HG03439 (cell line): ENCODE results near the gene S100A12.
"Not testable (repeated sequence)": the region's sequence is repeated elsewhere in the genome, so short reads cannot be mapped to it uniquely, and the experiment has no call there.

Experiments used
- ATAC-seq: cut with Tn5 transposase; IDR thresholded peaks from one replicate; pipeline ENCODE4 v1.9.1; 2021; ENCODE audit warnings: mild to moderate bottlenecking, moderate library complexity; ENCODE audit not compliant: unreplicated experiment

Gene S100A12

DNA sequence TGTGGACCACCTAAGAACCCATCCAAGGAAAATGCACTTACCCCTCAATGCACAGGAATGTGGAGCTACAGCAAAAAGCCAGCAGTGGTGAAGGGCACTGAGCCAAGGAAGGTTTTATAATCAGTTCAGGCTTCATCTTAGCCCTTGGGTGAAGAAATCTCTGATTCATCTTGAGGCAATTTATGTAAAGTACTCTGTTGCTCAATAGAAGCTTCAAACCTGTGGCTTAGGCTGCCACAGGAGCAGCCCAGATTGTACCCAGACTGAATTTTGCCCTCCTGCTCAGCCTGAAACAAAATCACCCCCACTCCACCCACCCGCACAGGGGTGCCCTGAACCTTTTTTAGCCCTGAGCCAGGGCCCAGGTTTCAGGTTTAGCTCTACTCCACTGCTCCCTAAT is at the start of gene S100A12:
Gene S100A12, minus strand, starts transcription at position 111 of the 400 bp plus-strand sequence. CDS start 1,029 bp downstream, outside the sequence.
- ATAC-seq, result no peak

DNA sequence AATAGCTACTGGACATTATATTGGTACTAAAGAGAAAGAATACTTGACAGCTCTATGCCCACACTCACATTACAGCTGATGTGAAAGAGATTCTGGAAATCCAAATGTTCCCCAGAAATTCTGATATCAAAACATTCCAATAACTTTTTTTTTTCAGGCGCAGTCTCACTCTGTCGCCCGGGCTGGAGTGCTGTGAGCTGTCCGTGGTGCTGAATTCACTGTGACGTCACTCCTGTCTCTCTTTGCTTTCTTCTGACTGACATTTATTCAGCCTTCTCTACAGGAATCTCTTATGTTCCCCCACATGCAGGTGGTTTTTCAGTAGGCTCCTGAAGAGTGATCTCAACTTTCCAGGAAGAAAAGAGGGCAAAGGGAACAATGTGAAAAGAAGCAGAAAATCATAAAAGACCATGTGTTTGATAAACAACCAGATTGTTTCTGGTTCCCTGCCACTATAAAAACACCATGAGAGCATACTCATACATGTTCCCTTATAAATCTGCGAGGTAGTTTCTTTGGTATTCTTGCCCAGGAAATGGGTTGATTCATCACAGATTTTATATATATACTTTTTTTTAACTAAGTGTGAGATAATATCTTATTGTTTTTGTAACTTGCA is 47.1 kb upstream of the S100A12 start:
- no peak for ATAC-seq

DNA sequence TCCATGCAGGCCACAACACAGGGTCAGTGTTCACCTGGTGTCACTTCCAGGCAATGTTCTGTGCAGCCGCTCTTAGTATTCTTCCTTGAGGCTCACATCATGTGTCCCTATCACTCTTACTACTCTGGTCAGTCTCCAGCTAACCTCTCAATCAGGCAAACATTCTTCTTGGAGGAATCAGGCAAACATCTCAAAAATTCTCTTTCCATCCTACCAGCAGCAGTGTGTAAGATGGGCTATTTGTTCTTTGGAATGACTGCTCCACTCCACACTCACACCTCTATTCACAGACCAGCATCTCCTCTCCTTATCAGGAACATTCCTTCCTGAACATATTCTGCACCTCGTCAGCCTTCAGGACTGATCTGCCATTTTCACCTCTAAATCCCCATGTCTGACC is 44.9 kb upstream of the S100A12 start:
- ATAC-seq, result no peak

DNA sequence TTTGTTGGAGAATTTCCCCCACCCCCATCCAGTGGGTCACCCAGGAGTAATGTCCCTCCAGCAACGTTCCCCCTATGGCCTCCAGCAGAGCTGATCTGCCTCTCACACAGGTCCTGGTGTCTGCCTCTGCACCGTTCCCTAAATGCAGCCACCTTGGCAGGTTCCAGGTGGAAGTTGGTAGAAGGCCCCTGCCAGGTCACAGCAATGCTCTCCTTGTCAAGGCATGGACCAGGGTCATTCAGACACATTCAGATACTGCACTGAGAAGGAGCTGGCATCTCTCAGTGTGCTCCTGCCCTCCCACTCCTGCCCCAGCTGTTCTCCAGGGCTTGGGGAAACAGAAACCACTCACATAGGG is 44.0 kb upstream of the S100A12 start:
- ATAC-seq, result not testable (repeated sequence)

DNA sequence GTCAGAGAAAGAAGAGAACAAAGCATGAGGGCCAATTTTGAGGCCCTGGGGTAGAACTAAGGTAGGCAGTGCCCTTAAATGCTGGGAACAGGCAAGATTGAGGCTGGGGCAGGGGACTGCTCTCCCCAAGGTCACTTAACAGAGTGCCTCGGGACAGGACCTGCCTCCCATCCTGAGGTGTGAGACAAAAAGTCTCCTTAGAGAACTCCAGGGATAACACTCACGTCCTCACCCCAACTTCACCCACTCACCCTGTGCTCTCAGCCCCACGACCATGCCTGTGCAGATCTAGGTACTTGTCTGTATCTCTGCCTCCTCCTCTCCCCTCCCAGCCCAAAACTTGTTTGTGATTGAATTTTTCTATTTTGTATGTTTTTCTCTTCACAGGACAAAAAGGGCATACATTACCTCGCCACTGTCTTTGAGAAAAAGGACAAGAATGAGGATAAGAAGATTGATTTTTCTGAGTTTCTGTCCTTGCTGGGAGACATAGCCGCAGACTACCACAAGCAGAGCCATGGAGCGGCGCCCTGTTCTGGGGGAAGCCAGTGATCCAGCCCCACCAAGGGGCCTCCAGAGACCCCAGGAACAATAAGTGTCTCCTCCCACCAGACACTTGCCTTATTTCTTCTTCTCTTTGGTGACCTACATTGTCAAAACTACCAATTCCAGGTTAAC is 43.5 kb upstream of the S100A12 start:
- ATAC-seq, result not testable (repeated sequence)

DNA sequence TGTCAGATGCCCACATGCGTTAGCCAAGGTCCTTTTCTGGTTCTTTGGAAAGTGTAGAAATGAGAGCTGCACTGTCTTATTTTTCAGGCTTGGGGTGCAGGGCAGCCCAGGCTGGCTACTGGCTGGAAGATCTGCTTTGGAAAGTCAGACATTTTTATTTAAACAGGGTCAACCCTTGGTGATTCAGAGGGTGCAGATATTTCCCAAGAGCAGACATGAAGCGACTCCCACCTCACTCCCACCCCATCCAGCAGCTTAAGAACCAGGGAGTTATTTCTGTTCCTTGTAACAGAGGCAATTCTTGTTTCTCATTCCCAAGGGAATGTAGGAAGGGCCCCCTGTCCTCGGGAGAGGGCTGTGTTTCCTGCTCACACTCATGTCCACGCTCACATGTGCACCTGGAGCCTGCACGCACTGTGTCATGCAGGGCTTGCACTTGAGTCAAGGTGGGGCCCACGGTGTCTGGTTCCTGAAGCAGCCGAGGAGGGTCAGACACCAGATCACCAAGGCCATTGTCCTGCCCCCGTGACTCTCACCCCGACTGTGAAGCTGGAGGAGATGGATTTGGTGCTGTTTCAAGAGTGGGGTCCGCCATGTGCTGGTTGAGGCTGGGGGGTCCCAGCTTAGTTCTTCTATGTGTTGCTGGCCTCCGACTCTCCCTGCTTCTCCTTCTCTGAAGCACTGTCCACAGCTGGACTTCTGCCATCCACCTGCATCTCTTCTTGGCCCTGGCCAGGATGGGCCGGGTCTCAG is 41.9 kb upstream of the S100A12 start:
- ATAC-seq, result no peak

DNA sequence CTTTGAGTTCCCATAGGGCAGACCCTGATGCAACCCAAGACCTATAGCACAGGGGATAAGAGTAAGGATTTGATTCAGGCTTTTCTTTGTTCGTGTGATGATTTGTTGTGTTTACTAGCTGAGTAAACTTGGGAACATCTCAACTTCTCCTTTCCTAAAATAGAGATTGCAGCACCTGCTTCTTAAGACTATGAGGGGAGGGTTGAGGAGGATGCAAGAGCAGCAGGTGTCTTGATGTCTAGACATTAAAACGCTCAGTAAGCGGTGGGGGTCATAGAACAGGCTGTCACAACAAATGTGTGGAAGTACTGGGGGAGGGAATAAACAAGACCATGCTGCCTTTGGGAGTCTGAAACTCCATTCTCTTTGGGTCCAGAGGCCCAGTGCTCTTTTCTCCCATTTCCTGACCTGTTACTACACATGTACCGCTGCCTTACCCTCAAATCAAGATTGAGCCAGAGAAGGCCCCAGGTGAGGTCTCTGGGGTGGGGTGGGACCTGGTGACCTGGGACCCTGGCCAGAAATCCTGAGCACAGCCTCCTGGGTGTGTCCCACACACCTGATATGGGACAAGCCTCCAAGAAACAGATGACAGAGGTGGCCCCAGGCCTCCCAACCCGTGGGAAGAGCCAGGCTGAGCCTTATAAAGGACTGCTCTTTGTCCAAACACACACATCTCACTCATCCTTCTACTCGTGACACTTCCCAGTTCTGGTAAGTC is 40.6 kb upstream of the S100A12 start, which contains the start of gene S100A7A:
Gene S100A7A, plus strand, starts transcription at position 671 of the 721 bp plus-strand sequence. CDS start 1,563 bp downstream, outside the sequence.
- ATAC-seq, result no peak

DNA sequence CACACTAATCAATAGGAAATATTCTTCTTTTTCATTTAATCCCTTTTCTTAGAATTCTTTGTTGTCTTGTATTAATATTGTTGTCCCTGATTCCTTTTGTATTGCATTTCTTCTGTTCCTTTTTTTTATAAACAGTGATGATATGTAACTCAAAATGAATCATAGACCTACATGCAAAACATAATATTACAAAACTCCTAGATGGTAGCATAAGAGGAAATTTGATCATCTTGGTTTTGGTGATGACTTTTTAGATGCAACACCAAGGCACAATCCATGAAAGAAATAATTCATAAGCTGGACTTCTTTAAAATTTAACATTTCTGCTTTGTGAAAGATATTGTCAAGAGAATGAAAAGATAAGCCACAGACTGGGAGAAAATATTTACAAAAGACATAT is 38.5 kb upstream of the S100A12 start:
- ATAC-seq, result not testable (repeated sequence)

DNA sequence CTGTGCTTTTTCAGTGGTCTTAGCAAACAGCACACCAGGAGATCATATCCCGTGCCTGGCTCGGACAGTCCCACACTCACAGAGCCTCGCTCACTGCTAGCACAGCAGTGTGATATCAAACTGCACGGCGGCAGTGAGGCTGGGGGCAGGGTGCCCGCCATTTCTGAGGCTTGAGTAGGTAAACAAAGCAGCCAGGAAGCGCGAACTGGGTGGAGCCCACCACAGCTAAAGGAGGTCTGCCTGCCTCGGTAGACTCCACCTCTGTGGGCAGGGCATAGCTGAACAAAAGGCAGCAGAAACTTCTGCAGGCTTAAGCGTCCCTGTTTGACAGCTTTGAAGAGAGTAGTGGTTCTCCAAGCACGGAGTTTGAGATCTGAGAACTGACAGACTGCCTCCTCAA is 31.9 kb upstream of the S100A12 start:
- not testable (repeated sequence) for ATAC-seq

DNA sequence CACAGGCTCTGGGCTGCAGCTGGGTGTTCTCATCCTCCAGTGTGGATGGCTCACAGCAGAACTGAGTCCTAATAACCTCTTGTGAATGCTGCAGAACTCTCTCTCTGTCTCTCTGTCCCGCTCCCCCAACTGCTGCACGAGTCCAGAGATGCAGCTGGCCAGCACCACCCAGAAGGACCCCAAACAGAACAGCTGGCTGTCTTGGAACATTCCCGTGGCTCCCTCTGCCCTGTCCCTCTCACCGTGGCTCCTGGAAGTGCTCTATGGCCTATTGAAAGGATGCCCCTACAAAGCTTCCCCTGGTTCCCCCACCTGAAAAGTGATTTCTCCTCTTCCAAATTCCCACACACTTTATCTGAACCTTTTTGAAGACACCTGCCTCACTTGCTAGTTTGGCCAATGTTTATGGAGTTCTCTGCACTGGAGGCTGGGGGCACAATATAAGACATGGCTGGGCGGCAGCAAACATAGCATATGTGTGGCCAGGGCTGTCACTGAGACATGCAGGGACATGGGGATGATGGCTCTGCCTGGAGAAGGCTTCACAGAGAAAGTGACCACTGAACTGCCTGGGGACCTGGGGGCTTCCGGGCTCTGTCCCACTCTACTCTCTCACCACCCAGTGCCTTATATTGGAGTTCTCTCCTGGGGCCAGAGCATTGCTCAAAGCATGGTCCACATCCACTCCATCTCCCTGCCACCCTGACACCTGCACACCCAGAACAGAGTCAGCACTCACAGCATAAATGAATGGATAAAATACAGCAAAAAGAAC is 30.6 kb upstream of the S100A12 start:
- not testable (repeated sequence) for ATAC-seq

DNA sequence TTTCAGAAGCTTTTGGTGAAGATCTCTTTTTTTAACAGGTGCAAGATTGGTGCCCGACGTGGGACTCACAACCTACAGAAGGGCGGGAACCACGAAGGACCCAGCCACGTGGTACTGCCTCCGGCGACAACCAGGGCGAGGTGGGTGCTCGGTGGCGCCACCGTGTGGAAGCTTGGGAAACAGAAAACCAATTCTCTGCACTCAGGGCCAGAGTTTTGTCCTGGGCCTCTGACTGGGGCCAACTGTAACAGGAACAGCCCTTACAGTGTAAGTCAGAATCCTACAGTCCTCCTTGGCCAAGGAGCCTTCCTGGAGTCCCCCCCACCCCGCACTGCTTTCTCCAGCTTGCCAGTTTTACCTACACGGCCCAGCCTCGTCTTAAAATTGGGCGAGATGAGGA is 29.3 kb upstream of the S100A12 start:
- ATAC-seq, result no peak

DNA sequence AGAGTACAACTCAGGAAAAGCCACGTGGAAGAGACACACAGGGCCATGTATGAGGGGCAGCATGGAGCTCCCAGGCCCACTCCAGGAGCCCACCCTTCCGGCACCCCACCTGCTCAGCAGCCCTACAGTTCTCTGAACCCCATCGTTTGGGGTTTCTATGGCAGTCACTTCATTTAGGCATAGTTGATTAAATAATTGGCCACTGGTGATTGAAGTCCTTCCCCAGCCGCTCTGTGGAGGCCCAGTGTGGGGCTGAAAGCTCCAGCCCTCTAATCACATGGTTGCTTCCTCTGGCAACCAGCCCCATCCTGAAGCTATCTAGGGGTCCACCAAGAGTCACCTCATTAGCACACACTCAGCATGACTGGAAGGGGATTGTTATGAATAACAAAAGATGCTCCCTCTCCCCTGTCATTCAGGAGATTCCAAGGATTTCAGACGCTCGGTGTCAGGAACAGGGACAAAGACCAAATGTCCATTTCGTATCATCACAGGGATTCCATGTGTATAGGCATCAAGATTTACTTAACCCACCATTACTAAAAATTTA is 28.7 kb upstream of the S100A12 start:
- ATAC-seq, result no peak

DNA sequence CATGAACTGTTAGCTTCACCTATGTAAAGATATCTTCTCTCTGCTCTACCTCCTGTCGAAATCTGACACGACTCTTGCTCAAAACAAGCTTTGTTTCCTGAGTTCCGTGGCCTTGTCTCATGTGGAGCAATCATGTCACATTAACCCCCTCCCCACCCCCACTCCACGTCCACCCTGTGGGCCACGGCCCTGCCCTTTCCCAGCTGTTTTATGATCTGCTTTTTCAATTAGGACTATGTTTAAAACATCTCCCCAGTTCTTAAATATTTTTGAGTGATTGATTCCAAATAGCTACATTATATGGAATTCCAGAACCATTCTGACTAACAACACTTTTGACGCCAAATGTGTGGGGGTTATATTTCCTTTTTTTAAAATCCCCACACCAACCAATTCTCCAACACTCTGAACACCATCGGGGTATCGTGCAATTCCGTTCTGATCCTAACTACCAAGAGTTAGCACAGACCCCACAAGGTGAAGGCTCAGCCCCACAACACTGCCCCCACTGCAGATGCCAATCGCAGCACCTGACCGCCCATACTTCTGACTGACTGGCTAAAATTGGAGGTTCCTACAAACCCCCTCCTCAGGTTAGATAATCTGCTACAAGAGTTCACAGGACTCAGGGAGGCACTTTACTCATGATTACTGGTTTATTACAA is 28.1 kb upstream of the S100A12 start:
- ATAC-seq, result no peak

DNA sequence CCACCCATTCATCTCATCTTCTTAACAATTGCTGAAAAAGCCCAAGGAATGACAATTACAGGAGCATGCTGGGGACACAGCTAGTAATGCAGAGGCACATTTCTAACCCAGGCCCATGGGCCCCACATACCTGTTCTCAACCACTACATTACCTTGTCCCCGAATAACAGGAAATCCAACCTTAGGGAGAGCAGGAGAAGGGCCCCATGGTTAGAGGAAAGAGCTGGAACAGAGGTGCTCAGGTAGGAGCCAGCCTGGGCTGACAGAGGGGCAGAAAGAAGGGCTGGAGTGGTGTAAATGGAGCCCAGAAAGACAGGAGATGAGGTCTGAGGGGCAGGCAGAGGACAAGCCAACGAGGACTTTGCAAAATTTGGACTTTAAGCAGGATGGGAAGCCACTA is 26.8 kb upstream of the S100A12 start:
- ATAC-seq, result no peak

DNA sequence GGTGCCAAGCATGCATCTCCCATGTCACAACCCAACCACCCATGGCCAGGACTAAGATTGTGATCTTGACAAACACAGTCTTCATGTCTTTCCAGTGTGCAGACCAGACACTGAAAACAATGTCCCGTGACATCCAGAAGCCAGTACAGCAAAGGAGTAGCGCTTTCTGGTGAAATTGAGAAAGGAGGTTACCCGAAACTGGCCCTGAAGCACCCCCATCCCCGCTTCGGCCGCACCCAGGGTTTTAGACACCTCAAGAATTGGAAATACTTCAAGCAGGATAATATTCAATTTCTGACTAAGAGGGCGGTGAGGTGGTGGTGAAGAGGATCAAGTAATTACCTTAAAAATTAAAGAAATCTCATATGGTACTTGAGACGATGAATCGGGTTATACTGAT is 26.0 kb upstream of the S100A12 start:
- ATAC-seq, result no peak

DNA sequence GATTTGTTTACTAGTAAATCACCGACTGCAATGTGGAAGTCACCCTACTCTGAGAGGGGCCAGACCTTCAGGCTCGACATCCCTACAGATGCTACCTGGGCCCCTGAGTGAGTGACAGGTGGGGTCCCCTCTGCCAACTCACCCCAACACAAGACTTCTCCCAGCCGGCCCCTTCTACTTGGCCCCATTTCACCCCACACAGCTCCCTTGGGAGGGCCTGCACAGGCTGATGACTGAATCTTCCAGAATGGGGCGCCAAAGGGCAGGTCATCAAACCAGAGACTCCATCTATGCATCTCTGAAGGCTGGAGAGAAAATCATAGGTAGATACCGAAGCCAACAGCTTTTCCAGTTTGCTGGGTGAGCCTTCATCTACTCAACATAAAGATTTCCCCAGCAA is 24.8 kb upstream of the S100A12 start:
- ATAC-seq, result no peak

DNA sequence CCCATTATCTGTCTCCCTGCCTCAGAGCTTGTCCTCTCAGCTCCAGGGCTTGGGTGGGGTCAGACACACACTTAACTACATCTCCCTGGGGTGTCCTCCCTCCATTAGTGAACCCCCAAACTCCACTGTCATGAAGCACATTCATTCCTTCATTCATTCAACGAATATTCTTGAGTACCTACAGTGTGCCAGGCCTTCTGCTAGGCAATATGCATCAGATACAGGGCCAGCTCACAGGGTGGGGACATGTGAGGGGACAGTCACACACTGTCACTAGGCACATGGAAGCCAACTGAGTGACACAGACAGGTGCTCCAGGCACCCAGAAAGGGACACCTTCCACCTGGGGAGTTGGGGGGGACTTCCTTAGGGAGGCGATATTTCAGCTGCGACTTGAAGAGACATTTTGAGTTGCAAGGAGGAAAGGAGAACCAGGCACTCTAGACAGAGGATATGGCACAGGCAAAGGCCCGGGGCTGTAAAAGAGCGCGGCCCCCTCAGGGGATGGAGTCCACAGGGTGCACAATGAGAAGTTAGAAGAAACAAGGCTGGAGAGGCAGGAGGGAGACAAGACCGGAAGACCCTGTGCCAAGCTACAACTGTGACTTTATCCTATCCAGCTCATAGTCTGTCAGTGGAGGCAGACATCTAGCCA is 24.1 kb upstream of the S100A12 start:
- ATAC-seq, result no peak

DNA sequence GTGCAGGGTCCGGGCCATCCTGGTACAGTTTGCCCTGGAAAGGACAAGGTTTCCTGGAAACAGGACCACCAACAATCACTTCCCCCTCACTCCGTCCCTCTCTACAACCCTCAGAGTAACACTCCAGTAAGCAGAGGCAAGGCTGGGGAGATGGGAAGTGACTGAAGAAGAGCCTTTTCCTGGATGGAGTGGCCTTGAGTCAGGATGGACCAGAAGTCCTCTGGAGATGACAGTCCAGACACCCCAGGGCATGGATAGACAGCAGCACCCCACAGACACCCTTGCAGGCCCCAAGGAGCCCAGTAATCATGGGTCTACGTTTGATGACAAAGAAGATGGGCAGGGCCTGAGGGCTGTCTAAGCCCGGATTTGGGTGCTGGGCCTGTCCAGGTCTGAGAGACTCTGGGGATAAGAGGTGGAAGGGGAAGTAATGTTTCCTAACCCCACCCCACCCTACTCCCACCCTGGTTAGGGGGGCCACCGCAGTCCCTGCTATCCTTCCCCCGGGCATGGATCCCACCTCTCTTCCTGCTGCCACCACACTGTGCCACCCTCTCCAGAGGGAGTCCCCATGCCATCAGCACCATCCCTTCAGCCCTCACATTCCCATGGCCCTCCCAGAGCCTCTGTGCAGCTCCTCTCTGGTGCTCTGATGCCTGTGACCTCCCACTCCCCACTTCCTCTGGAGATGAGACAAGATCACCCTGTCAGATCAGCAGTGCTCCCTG is 22.7 kb upstream of the S100A12 start:
- no peak for ATAC-seq
